Kidney epithelial cell (primary cell): ENCODE results near the gene HNRNPCL2. TPM values are rescaled to one million over a fixed set of nuclear protein-coding genes. Genes with fewer than 3 reads are reported as not detected.
"Not testable (repeated sequence)": the region's sequence is repeated elsewhere in the genome, so short reads cannot be mapped to it uniquely, and the experiment has no call there.

ENCODE experiments used
- DNase-seq: peaks from one replicate; pipeline ENCODE4 v3.0.0-alpha.2; 2010; ENCODE audit warnings: low read depth
- H3K27me3 ChIP-seq: 2 replicates; pipeline ENCODE4 v1.6.0; 2011; ENCODE audit warnings: low read length; ENCODE audit not compliant: control insufficient read depth, insufficient read depth
- H3K36me3 ChIP-seq: 2 replicates; pipeline ENCODE4 v1.5.1; 2011; ENCODE audit warnings: low read length; ENCODE audit not compliant: control insufficient read depth, insufficient read depth
- H3K4me3 ChIP-seq: 2 replicates; pipeline ENCODE4 v1.5.1; 2011; ENCODE audit warnings: low read depth, mild to moderate bottlenecking, control low read depth, low read length
- total RNA-seq: library from RNA; depleted of rRNA; stranded (reverse); fragments of >200 nt; gene quantifications from 2 replicates; pipeline ENCODE4 v1.2.3, GENCODE V29; 2015

HNRNPCL2 gene
- total RNA-seq: not detected in 2 replicates

- not testable (repeated sequence) for H3K27me3 ChIP-seq, H3K36me3 ChIP-seq, DNase-seq, H3K4me3 ChIP-seq
Observed at GRCh38 chr1:13116754-13117153, at the start of gene HNRNPCL2. Gene HNRNPCL2, minus strand, starts transcription at chr1:13116854. Its CDS starts 454 bp downstream, at chr1:13116400.

GRCh38 chr1:13165531-13165930 is 48.9 kb upstream of the HNRNPCL2 start, which contains the start of gene HNRNPCL4:
Gene HNRNPCL4, minus strand, starts transcription at chr1:13165631. Its CDS starts 164 bp downstream, at chr1:13165467.
- H3K36me3 ChIP-seq, DNase-seq, H3K27me3 ChIP-seq, H3K4me3 ChIP-seq: not testable (repeated sequence)

GRCh38 chr1:13155909-13156308 is 39.3 kb upstream of the HNRNPCL2 start, which contains the start of gene PRAMEF26:
Gene PRAMEF26, minus strand, starts transcription at chr1:13156009. Its CDS starts 2,914 bp downstream, at chr1:13153095.
- not testable (repeated sequence) for DNase-seq, H3K36me3 ChIP-seq, H3K4me3 ChIP-seq, H3K27me3 ChIP-seq

GRCh38 chr1:13070474-13070873 is 46.2 kb downstream of the HNRNPCL2 start, which contains the start of gene PRAMEF25:
Gene PRAMEF25, plus strand, starts transcription at chr1:13070774. Its CDS starts 2,920 bp downstream, at chr1:13073694.
- DNase-seq, H3K27me3 ChIP-seq, H3K36me3 ChIP-seq, H3K4me3 ChIP-seq: not testable (repeated sequence)

Other genes with a start within 250 kb of the HNRNPCL2 start
- gene PRAMEF4, start 230.7 kb downstream of the HNRNPCL2 start, total RNA-seq: not detected in 2 replicates
- not detected in 2 replicates for gene PRAMEF10, start 218.6 kb downstream of the HNRNPCL2 start, total RNA-seq
- gene PRAMEF7, start 200.2 kb downstream of the HNRNPCL2 start, total RNA-seq: 0.08 TPM in 1 of 2 replicates, not detected in the other
- gene PRAMEF6, start 169.3 kb downstream of the HNRNPCL2 start, total RNA-seq: not detected in 2 replicates
- not detected in 2 replicates for gene PRAMEF27, start 60.3 kb downstream of the HNRNPCL2 start, total RNA-seq
- gene HNRNPCL3, start 56.1 kb downstream of the HNRNPCL2 start, total RNA-seq: not detected in 2 replicates
- not detected in 2 replicates for gene PRAMEF25, start 46.1 kb downstream of the HNRNPCL2 start, total RNA-seq
- gene PRAMEF26, start 39.2 kb upstream of the HNRNPCL2 start, total RNA-seq: not detected in 2 replicates
- gene HNRNPCL4, start 48.8 kb upstream of the HNRNPCL2 start, total RNA-seq: not detected in 2 replicates
- not detected in 2 replicates for gene PRAMEF9, start 55.0 kb upstream of the HNRNPCL2 start, total RNA-seq
- gene PRAMEF13, start 84.6 kb upstream of the HNRNPCL2 start, total RNA-seq: not detected in 2 replicates
- not detected in 2 replicates for gene PRAMEF18, start 109.3 kb upstream of the HNRNPCL2 start, total RNA-seq
- gene PRAMEF5, start 137.3 kb upstream of the HNRNPCL2 start, total RNA-seq: not detected in 2 replicates
- not detected in 2 replicates for gene PRAMEF8, start 168.3 kb upstream of the HNRNPCL2 start, total RNA-seq
- gene PRAMEF33, start 186.7 kb upstream of the HNRNPCL2 start, total RNA-seq: not detected in 2 replicates
- not detected in 2 replicates for gene PRAMEF15, start 198.7 kb upstream of the HNRNPCL2 start, total RNA-seq
- not detected in 2 replicates for gene PRAMEF14, start 230.3 kb upstream of the HNRNPCL2 start, total RNA-seq